ENCODE measurements around the gene FERMT3. TPM values are rescaled to one million over a fixed set of nuclear protein-coding genes. Genes with fewer than 3 reads are reported as not detected.

FERMT3 gene
- total RNA-seq, 4 donors from 2014 or later: 23.5 to 97.6 (median 42.2) TPM

DNA sequence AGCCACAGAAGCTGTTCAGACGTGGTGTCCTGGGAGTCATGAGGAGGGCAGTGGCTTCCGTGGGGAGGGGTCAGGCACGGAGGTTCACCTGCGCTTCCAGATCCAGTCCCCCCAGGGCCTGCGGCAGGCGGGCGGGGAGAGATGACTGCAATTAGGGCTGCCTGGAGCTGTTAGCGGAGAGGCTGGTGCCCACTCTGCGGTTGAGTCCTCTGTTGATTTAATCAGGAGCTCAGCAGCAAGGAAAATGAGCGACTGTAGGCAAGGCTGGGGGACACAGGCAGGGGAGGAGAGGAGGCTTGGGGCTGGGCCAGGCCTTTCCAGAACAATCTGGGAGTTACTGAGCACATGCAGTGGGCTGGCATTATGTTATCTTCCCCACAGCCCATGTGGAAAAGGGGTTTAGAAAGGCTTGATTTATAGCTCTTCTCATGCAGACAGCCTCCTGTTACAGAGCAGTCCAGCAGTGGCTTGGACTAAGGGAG is 57.9 kb downstream of the FERMT3 start:
- TF ChIP-seq, protein P1, sequence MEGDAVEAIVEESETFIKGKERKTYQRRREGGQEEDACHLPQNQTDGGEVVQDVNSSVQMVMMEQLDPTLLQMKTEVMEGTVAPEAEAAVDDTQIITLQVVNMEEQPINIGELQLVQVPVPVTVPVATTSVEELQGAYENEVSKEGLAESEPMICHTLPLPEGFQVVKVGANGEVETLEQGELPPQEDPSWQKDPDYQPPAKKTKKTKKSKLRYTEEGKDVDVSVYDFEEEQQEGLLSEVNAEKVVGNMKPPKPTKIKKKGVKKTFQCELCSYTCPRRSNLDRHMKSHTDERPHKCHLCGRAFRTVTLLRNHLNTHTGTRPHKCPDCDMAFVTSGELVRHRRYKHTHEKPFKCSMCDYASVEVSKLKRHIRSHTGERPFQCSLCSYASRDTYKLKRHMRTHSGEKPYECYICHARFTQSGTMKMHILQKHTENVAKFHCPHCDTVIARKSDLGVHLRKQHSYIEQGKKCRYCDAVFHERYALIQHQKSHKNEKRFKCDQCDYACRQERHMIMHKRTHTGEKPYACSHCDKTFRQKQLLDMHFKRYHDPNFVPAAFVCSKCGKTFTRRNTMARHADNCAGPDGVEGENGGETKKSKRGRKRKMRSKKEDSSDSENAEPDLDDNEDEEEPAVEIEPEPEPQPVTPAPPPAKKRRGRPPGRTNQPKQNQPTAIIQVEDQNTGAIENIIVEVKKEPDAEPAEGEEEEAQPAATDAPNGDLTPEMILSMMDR (IDR thresholded peaks at IDR 0.05; ENCODE audit: low read depth): no peak

GRCh38 chr11:64265176-64266160 is 58.9 kb downstream of the FERMT3 start:
- TF ChIP-seq, protein P1 (IDR thresholded peaks at IDR 0.05; ENCODE audit: low read depth): no peak

DNA sequence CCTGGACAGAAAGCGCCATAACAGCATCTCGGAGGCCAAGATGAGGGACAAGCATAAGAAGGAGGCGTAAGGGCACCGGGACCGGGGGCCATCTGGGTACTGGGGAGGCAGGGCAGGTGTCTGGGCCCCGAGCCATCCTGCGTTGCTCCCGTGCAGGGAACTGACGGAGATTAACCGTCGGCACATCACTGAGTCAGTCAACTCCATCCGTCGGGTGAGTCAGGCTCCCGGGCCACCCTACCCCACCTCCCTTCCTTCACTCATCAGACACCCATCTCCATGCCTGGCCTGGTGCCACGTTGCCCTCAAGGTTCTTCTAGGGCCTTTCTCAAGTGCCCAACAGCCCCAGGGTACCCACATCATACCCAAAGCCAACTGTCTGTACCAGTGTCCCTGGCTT is 59.8 kb downstream of the FERMT3 start:
- TF ChIP-seq, protein P1 (IDR thresholded peaks at IDR 0.05; ENCODE audit: low read depth): no peak

- TF ChIP-seq, protein P1 (IDR thresholded peaks at IDR 0.05; ENCODE audit: low read depth): no peak
Observed at GRCh38 chr11:64267207-64267945, 60.9 kb downstream of the FERMT3 start.

DNA sequence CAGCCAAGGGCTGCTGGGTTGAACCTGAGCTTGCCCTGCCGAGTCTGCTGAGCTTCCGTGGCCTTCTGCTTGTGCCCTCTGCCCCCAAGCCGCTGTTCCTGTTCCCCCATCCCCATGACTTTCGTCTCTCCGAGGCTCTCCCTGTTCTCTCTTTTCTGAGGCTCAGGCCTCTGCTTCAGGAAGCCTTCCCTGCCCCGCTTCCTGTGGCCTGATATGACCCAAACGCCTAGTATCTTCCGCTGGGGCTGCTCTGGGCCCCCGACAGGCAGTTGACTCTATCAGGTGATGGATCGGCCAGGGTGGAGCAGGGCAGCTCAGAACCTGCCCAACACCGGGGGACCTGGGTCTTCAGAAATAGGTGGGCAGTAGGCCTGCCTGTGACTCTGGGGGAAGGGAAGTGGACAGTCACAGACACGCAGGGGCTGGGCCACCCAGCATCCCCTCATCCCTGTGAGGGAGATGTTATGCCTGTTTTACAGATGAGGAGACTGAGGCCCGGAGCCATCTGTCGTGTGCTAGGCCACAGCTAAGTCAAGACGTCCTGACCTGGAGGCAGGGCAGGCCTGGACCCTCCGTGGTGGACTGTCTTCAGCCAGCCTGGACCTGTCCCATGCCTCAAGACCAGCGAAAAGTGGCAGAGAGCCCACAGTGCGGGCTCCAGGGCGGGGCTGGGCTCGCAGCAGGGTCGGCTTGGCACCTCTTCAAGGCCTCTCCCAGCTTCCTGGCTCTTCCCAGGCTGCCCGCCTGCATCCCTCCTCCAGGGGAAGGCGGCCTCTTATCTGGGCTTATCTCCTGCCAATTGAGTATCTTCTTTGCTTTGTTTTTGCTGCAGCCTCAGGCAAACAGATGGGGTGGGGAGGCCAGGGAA is 61.7 kb downstream of the FERMT3 start:
- TF ChIP-seq, protein P1 (IDR thresholded peaks at IDR 0.05; ENCODE audit: low read depth): no peak

GRCh38 chr11:64268893-64269539 is 62.5 kb downstream of the FERMT3 start:
- TF ChIP-seq, protein P1 (IDR thresholded peaks at IDR 0.05; ENCODE audit: low read depth): no peak

All from subcutaneous adipose tissue (tissue), 4 donors.